Measurements from ENCODE around the gene SSH2.
"Not testable (repeated sequence)": the region's sequence is repeated elsewhere in the genome, so short reads cannot be mapped to it uniquely, and the experiment has no call there.

SSH2 gene

GRCh38 chr17:29698019-29698777 lies 231.8 kb downstream of the SSH2 start:
- DNase-seq, result no peak

DNA sequence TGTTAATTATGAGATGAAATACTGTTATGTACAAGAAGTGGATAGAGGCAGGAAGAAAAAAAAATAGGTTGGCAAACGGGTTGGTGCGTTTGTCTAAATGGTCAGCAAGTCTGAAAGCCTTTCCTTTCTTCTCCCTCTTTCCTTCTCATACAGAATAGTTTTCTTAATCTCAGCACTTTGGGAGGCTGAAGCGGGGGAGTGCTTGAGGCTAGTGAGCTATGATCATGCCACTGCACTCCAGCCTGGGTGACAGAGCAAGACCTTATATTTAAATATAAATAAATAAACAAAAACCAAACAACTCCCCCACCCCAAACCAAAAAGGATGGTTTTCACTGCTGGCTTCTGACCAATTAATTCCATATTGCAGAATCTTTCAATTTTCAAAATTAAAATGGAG lies 232.7 kb downstream of the SSH2 start:
- no peak for DNase-seq

DNA sequence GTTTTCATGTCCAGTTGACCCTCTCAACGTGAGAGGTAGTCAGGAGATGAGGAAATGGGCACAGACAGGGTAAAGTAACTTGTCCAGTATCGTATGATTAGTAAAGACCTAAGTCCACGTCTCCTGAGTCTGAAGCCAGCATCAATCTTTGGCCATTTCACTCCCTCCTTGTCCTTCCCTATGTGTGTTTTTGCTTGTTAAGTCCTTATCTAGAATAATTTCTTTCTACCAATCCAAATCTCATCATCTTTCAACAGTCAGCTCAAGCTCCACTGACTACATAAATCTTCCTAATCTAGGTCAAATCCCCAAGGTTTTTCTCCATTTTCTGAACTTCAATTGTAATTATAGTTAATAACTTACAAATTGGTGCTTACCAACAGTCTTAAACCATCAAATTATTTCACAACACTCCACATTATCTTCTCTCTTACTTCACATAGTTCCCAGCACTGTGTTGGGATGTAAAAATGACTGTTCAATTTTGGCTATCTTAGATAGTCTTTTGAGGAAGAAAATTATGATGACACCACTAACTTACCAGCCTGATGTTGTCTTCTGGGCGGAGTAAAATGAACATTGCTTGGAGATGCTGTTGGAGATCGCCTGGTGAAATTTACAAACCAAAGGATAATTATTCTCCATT lies 235.0 kb downstream of the SSH2 start:
- DNase-seq, result no peak

- DNase-seq, result no peak
Measured at GRCh38 chr17:29693751-29694150, 236.3 kb downstream of the SSH2 start.

DNA sequence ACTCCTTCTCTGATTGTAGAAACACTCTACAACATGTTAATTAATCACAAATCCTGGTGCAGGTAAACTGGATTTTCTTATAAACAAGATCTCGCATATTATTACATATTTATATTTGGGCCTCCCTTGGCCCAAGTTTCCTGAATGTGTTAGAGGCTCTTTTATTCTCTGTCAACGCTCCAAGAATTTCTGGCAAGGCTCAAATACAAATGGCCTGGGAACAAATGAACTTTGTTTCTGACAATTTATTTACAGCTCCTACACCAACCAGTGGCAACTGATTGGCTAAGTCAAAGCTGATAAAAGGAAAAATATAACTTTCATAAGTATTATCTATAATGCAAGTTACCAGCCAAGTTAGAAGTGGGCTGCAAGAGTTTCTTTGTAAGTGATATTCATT lies 242.4 kb downstream of the SSH2 start:
- no peak for DNase-seq

- no peak for DNase-seq
Measured at GRCh38 chr17:29686993-29687590, 242.9 kb downstream of the SSH2 start.

DNA sequence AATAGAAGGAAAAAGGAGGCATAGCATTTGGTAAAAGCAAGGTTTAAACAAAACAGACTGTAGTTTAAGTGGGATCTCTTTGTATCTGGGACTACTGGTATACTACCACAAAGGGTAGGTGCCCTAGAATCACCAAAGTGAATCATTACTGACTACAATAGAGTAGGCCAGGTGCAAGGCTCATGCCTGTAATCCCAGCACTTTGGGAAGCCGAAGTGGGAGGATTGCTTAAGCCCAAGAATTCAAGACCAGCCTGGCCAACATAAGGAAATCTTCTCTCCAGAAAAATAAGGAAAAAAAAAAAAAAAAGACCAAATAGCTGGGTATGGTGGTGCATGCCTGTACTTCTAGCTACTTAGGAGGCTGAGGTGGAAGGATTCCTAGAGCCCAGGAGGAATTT lies 246.5 kb downstream of the SSH2 start:
- DNase-seq, result no peak

DNA sequence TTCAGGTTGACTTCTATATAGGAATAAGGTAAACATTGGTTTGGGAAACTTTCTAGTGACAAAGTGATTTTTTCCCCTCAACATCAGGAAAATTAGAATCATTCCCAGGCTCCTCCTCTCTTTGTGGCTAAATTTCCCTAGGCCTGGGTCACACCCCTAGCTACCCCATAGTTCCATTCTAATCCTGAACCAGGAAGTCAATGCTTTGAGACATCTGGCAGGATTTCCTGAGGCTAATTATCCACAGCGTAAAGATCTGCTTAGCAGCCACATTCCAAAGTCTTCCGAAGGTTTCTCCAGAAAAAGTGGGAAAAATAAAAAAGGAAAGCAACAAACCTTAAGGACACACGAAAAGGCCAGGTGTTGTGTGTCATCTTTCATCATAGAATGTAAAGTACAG lies 247.0 kb downstream of the SSH2 start:
- no peak for DNase-seq

DNA sequence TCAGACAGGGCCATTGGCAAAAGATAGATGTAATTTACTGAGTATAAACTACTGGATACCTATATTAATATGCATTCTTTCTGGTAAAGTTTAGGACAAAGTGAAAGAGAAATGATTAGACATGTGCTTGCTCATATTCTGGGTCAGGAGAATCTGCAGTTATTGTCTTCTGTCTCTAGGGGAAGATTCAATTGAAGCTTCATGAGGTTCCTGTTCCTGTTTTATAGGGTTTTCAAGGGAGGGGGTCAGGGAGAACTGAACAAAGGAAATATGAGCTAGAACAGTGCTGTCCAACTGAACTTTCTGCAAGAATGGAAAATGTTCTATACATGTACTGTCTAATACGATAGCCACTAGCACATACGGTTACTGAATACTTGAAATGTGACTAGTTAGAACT lies 248.0 kb downstream of the SSH2 start:
- no peak for DNase-seq

- no peak for DNase-seq
Measured at GRCh38 chr17:29677824-29678223, 252.2 kb downstream of the SSH2 start.

DNA sequence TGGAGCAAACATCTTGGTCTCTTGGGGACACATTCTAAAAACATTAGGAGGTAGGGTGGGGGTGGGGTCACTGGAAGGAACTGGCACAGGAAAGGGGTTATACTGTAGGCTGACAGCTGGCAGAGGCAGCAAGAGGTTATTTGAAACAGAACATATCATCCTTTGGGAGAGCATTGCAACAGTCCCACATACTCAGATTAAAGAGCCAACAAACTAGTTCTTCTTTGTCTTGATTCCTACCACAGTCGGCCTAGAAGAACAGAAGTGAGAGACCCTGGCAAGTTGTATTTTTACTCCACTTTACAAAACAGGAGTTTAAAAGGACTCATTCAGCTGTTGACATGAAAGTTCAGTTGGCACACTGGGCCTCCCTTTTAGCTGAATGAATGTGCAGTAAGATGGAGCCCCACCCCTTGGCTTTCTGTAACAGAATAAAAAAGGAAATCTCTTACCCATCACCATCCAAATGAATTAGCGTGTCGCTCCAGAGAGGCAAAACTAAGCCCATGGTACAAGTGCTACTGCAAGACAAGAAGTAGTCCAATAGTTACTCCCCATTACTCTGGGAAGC lies 252.7 kb downstream of the SSH2 start:
- no peak for DNase-seq

DNA sequence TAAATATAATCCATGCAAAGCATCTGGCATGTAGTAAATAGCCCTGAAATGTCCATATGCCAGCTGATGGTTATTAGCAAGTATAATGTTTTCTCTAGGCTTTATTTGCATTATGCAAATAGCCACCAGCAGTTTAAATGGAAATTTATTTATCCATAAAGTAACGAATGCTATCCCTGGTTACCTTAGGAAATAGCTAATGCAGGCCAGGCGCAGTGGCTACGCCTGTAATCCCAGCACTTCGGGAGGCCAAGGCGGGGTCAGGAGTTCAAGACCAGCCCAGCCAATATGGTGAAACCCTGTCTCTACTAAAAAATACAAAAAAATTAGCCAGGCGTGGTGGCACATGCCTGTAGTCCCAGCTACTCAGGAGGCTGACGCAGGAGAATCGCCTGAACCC lies 254.1 kb downstream of the SSH2 start:
- DNase-seq, result not testable (repeated sequence)

- DNase-seq, result no peak
Measured at GRCh38 chr17:29674281-29674680, 255.7 kb downstream of the SSH2 start.

- DNase-seq, result no peak
Measured at GRCh38 chr17:29671661-29672060, 258.4 kb downstream of the SSH2 start.

- no peak for DNase-seq
Measured at GRCh38 chr17:29669266-29669665, 260.8 kb downstream of the SSH2 start.

- DNase-seq, result no peak
Measured at GRCh38 chr17:29667969-29668368, 262.1 kb downstream of the SSH2 start.

DNA sequence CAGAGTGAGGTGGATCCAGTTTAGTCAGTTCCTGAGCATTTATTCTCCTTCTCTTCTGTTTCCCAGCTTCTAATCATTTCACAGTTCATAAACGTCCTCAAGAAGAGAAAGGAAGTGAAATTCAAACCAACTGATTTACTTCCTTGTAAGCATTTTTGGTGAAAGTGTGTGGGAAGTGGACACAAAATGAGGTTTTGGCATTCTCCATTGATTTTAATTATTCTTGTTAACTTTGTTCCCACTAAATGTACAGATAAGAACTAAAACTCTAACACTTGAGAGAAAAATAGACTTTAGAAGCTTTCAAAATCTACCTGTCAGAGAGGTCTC lies 264.6 kb downstream of the SSH2 start:
- DNase-seq, result no peak

DNA sequence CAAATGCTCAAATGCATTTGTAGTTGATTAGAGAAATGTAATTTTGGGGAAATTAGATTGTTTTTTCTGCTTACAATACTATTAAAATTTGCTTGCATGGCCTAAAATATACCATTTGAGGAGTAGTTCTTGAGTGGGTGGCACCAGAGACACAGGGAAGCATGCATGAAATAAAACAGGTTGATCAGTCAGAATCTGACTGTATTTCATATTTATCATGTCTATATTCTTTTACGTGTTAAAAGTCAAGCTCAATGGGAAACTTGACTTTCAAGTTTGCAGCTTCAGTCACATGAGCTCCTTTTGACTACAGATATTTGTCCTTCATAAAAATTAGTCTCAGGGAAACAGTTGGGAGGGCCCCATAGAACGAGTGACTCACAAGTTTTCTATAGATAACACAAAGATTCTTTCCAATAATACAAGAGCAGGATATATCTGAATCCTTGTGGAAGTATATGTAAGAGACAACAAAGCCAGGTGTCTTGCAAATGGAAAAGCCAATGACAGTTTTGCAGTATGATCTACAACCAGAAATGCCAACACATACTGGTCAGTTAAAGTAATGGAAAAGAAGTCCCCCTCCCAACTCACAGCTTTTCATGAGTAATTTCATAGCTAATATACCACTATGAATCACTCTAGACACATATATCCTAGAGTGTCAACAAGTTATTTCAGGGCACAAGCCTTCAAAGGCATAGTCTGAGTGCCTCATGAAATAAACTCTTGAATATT lies 265.1 kb downstream of the SSH2 start:
- DNase-seq, result no peak

GRCh38 chr17:29663155-29663554 lies 266.9 kb downstream of the SSH2 start:
- DNase-seq, result no peak

- DNase-seq, result no peak
Measured at GRCh38 chr17:29661213-29661612, 268.8 kb downstream of the SSH2 start.

DNA sequence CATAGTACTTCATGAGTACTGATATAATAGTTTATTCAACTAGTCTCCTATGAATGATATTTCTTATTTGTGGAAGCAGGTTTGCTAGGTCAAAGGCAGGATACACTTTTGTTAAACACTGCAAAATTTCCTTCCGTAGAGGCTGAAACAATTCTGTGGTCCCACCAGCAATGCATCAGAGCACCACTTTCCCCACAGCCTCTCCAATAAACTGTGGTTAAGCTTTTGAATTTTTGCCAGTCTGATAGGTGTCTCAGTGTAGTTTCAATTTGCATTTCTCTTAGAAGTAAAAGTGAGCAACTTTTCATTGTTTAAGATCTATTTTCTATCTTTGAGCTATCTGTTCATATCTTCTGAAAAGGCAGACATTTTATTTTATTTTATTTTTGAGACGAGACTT lies 270.9 kb downstream of the SSH2 start:
- no peak for DNase-seq

- DNase-seq, result no peak
Measured at GRCh38 chr17:29655323-29655722, 274.7 kb downstream of the SSH2 start.

DNA sequence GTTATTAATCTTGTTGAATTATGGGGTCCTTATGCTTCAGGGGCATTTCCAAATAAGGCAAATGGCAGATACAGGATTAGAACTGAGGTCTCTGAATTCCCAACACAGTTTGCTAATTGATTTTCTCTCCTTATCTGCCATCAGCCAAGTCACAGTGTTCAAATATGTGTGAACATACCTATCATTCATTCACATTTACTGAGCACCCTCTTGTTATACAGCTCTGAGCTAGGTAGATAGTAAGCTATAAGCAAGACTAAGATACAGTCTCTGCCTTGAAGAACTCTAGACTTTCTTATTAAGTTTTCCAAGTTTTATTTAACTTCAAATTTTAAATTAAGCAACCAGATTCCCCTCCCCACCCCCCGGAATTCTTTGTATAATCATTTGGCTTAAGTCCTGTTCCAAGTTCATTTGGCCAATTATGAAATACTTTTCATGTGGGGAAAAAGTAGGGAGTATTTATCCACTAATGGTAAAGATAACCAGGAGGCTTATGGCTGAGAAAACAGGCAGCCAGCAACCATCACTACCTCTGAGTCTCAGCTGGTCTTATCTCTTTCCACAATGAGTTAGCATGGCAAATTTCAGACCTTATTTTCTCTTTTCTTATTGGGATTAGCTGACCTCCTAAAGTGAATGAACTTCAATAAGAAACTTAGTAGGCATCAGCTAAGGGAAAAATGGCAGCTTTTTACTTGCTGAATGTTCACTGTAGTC lies 275.9 kb downstream of the SSH2 start:
- no peak for DNase-seq

Measured in CD4-positive, alpha-beta T cell treated with Interleukin-6 for 4 hours (primary cell).